Stimulated activated CD4-positive, alpha-beta T cell treated with anti-CD3 and anti-CD28 coated beads, TNF-alpha, amount 100 ng/mL, for 48 hours (primary cell): Measurements from ENCODE around the gene SEMA6D.

Source experiments
- DNase-seq, 3 donors: peaks; one replicate each; pipeline ENCODE4 v3.0.0-alpha.2; 2020; ENCODE audit warnings: low read depth in 3 of 3

SEMA6D gene

DNA sequence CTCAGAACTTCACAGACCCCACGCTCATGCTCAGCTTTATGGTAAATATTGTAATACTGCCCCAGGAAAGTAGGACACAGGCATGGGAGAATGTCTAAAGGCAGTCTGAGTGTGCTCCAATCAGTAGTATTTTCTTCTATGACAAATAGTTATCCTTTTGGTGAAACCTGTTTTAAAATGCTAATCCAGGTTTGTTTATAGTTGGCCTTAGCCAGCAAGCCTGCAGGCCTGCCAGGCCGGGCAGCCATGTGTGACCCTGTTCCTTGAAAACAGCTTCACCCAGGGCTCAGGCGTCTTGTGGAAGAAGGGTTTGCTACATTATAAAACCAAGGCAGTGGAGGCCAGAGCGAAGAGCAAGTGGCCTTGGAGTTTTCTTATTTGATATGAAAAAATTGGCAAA lies 104.7 kb downstream of the SEMA6D start:
- no peak for DNase-seq
